ENCODE data around the gene TECTB. TPM values are rescaled to one million over a fixed set of nuclear protein-coding genes. Genes with fewer than 3 reads are reported as not detected.

TECTB gene
- total RNA-seq, 1 experiment from 2014 or later: not detected

GRCh38 chr10:112335111-112335867 lies 52.1 kb downstream of the TECTB start:
- DNase-seq (ENCODE audit: low read depth): no peak
- in situ Hi-C loops (cut with HindIII; ENCODE audit: low pct_unique_long_range_greater_than_20kb, low sequenced_read_pairs): no loop called here

GRCh38 chr10:112335868-112336265 lies 52.7 kb downstream of the TECTB start:
- DNase-seq (ENCODE audit: low read depth): no peak
- in situ Hi-C loops (cut with HindIII; ENCODE audit: low pct_unique_long_range_greater_than_20kb, low sequenced_read_pairs): no loop called here

GRCh38 chr10:112336556-112337201 lies 53.5 kb downstream of the TECTB start:
- DNase-seq (ENCODE audit: low read depth): no peak
- in situ Hi-C loops (cut with HindIII; ENCODE audit: low pct_unique_long_range_greater_than_20kb, low sequenced_read_pairs): no loop called here

- DNase-seq (ENCODE audit: low read depth): no peak
- in situ Hi-C loops (cut with HindIII; ENCODE audit: low pct_unique_long_range_greater_than_20kb, low sequenced_read_pairs): no loop called here
Measured at GRCh38 chr10:112338957-112339356, 55.8 kb downstream of the TECTB start.

- in situ Hi-C loops (cut with HindIII; ENCODE audit: low pct_unique_long_range_greater_than_20kb, low sequenced_read_pairs): no loop called here
- no peak for DNase-seq (ENCODE audit: low read depth)
Measured at GRCh38 chr10:112340601-112341000, 57.4 kb downstream of the TECTB start.

- in situ Hi-C loops (cut with HindIII; ENCODE audit: low pct_unique_long_range_greater_than_20kb, low sequenced_read_pairs): no loop called here
Measured at GRCh38 chr10:112343056-112343806, 60.0 kb downstream of the TECTB start.

GRCh38 chr10:112344261-112344660 lies 61.1 kb downstream of the TECTB start:
- DNase-seq (ENCODE audit: low read depth): no peak
- in situ Hi-C loops (cut with HindIII; ENCODE audit: low pct_unique_long_range_greater_than_20kb, low sequenced_read_pairs): no loop called here

More at GRCh38 chr10:112343056-112343806, 60.0 kb downstream of the TECTB start:
- no peak for DNase-seq (ENCODE audit: low read depth)

GRCh38 chr10:112345202-112345601 lies 62.0 kb downstream of the TECTB start:
- in situ Hi-C loops (cut with HindIII; ENCODE audit: low pct_unique_long_range_greater_than_20kb, low sequenced_read_pairs): no loop called here
- DNase-seq (ENCODE audit: low read depth): no peak

- in situ Hi-C loops (cut with HindIII; ENCODE audit: low pct_unique_long_range_greater_than_20kb, low sequenced_read_pairs): no loop called here
- DNase-seq (ENCODE audit: low read depth): no peak
Measured at GRCh38 chr10:112345743-112346142, 62.5 kb downstream of the TECTB start.

GRCh38 chr10:112346774-112347173 lies 63.6 kb downstream of the TECTB start:
- in situ Hi-C loops (cut with HindIII; ENCODE audit: low pct_unique_long_range_greater_than_20kb, low sequenced_read_pairs): no loop called here
- DNase-seq (ENCODE audit: low read depth): no peak

- in situ Hi-C loops (cut with HindIII; ENCODE audit: low pct_unique_long_range_greater_than_20kb, low sequenced_read_pairs): no loop called here
- DNase-seq (ENCODE audit: low read depth): no peak
Measured at GRCh38 chr10:112347709-112348671, 64.8 kb downstream of the TECTB start.

- DNase-seq (ENCODE audit: low read depth): no peak
- in situ Hi-C loops (cut with HindIII; ENCODE audit: low pct_unique_long_range_greater_than_20kb, low sequenced_read_pairs): no loop called here
Measured at GRCh38 chr10:112348759-112349158, 65.6 kb downstream of the TECTB start.

GRCh38 chr10:112349521-112350085 lies 66.4 kb downstream of the TECTB start:
- in situ Hi-C loops (cut with HindIII; ENCODE audit: low pct_unique_long_range_greater_than_20kb, low sequenced_read_pairs): no loop called here
- DNase-seq (ENCODE audit: low read depth): no peak

- in situ Hi-C loops (cut with HindIII; ENCODE audit: low pct_unique_long_range_greater_than_20kb, low sequenced_read_pairs): no loop called here
- DNase-seq (ENCODE audit: low read depth): no peak
Measured at GRCh38 chr10:112351146-112351545, 67.9 kb downstream of the TECTB start.

- no peak for DNase-seq (ENCODE audit: low read depth)
- in situ Hi-C loops (cut with HindIII; ENCODE audit: low pct_unique_long_range_greater_than_20kb, low sequenced_read_pairs): no loop called here
Measured at GRCh38 chr10:112352044-112352443, 68.8 kb downstream of the TECTB start.

- DNase-seq (ENCODE audit: low read depth): no peak
- in situ Hi-C loops (cut with HindIII; ENCODE audit: low pct_unique_long_range_greater_than_20kb, low sequenced_read_pairs): no loop called here
Measured at GRCh38 chr10:112353046-112353445, 69.8 kb downstream of the TECTB start.

Measured in Caki2 (cell line).